Testis (tissue), 2 donors: ENCODE data around the gene MTA1.

ENCODE experiments used
- POLR2A ChIP-seq: fragments of 450-650 bp; IDR thresholded peaks from one replicate; pipeline ENCODE4 v1.6.1; 2017; ENCODE audit warnings: antibody characterized with exemption, mild to moderate bottlenecking, moderate library complexity
- TF ChIP-seq, protein P1 (sequence below), 3 experiments: fragments of 450-650 bp in 2 of 3; fragments of 200-600 bp in 1 of 3; sonication (generic) in 1 of 3; IDR thresholded peaks; one replicate each; pipeline ENCODE4 v1.5.1; 2016 to 2019; ENCODE audit warnings: antibody characterized with exemption in 3 of 3, mild to moderate bottlenecking in 2 of 3, moderate library complexity in 1 of 3

DNA sequence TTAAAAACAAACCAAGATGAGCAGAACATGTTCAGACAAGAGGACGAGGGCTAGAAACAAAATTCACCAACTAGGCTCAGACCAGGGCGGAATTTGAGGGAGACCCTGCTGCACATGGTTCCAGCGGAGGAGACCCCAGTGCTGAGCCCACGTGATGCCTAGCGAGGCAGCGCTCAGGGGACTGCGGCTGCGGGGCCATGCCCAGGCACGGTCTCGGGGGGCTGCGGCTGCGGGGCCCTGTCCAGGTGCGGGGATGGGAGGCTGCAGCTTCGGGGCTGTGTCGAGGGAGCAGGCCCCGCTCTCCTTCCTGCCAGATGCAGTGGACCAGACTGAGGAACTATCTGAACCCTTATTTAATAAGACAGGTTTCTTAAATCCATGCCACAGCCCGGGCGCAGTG, 42.3 kb downstream of the MTA1 start:
- TF ChIP-seq, protein P1, sequence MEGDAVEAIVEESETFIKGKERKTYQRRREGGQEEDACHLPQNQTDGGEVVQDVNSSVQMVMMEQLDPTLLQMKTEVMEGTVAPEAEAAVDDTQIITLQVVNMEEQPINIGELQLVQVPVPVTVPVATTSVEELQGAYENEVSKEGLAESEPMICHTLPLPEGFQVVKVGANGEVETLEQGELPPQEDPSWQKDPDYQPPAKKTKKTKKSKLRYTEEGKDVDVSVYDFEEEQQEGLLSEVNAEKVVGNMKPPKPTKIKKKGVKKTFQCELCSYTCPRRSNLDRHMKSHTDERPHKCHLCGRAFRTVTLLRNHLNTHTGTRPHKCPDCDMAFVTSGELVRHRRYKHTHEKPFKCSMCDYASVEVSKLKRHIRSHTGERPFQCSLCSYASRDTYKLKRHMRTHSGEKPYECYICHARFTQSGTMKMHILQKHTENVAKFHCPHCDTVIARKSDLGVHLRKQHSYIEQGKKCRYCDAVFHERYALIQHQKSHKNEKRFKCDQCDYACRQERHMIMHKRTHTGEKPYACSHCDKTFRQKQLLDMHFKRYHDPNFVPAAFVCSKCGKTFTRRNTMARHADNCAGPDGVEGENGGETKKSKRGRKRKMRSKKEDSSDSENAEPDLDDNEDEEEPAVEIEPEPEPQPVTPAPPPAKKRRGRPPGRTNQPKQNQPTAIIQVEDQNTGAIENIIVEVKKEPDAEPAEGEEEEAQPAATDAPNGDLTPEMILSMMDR (IDR thresholded peaks at IDR 0.05) = no peak
- no peak for TF ChIP-seq POLR2A
